Measurements from ENCODE around the gene LMTK2.

The LMTK2 gene

DNA sequence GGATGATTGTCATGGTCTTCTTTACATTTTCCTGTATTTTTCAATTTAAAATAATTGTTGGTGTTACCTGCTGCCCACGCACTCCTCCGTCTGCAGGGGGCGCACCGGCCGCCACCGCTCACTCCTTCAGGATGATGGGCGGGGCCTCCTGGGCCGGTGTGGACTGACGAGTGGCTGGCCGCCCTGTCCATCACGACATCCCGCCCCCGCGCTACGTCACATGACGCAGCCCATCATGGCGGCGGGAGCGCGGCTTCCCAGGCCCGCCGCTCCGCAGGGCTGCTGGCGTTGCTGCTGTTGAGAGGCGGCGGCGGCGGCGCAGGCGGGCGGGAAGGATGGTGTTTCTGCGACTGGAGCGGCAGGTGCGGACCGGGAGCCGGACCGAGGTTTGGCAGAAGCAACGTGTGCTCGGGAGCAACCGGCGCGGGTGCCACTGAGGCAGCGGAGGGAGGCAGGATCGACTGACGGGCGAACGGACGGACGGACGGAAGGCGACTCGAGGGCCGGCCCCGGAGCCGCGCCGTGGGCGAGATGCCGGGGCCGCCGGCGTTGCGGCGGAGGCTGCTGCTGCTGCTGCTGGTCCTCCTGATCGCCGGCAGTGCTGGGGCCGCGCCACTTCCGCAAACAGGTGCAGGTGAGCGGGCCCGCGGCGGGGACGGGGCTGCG, at the start of gene LMTK2:
TSS of gene LMTK2 (plus strand) at position 216 of the 666 bp plus-strand sequence. CDS start at position 532, 316 bp downstream.
- peak; percentile 39 for DNase-seq

DNA sequence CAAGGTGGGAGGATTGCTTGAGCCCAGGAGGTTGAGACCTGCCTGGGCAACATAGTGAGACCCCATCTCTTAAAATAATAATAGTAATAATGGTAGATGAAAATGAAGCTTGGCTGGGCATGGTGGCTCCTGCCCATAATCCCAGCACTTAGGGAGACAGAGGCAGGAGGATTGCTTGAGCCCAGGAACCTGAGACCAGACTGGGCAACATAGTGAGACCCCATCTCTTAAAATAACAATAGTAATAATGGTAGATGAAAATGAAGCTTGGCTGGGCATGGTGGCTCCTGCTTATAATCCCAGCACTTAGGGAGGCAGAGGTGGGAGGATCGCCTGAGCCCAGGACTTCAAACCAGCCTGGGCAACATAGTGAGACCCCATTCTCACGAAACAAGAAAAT, 49.5 kb upstream of the LMTK2 start:
- no peak for DNase-seq

DNA sequence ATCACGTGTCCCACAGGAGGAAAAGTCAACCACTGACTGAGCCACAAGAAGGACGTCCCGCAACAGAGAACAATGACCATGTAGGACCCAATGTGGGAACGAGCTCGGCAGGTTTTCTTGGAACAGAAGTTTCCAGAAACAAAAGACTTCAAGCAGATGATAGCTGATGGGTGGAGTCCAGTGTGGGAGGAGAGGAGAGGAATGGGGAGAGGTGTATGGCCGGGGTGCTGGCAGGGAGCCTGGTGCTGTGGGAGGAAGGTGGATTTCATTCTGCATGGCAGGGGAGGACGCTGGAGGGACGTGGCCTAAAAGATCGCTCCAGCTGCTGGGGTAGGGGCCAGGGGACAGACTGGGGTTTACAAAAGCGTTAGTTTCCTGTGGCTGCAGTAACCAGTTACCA, 48.5 kb upstream of the LMTK2 start:
- no peak for DNase-seq

DNA sequence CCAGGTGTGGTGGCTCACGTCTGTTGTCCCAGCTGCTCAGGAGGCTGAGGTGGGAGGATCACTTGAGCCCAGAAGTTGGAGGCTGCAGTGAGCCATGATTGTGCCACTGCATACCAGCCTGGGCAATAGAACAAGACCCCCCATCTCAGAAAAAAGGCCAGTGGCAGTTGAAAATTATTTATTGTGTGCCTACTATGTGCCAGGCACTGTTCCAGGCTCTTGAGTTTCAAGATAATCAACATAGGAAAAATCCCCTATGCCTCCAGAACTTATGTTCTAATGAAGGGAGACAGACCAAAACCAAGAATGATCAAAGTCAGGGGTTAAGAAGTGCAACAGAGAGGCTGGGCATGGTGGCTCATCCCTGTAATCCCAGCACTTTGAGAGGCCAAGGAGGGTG, 42.4 kb upstream of the LMTK2 start:
- DNase-seq, result no peak

DNA sequence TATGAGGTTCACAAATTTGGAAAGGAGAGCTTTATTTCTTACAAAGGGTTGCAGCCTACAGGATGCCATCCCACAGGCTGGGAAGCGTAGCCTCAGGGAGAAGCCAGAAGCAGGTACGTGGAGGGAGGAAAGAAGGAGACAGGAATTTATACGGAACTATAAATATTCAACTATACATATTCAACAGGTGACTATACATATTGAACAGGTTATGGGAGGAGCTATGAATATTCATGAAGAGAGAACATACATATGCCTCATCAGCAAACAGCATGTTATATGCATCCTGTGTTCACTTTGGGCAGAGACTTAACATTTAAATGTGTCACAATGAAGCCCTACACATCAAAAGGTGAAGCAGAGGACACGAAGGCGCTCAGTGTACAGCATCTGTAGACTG, 40.5 kb upstream of the LMTK2 start:
- DNase-seq, result no peak

DNA sequence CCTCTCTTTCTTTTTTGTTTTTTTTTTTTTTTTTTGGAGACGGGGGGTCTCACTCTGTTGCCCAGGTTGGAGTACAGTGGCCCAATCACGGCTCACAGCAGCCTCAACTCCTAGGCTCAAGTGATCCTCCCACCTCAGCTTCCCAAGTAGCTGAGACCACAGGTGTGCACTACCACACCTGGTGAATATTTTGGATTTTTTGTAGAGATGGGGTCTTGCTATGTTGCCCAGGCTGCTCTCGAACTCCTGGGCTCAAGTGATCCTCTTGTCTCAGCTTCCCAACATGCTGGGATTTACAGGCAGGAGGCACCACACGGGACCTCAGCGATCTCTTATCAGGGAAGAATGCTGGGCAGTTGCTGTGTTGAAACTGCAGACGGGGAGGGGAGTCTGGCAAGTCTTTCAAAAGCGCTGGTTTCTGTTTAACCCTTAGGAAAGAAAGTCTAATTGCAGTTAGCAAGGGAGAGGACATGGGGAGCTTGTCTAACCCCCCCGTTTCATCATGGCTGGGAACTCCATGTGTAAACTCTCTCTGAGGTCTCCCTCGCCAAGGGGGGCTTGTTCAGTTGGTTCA, 39.6 kb upstream of the LMTK2 start:
- DNase-seq, result no peak

DNA sequence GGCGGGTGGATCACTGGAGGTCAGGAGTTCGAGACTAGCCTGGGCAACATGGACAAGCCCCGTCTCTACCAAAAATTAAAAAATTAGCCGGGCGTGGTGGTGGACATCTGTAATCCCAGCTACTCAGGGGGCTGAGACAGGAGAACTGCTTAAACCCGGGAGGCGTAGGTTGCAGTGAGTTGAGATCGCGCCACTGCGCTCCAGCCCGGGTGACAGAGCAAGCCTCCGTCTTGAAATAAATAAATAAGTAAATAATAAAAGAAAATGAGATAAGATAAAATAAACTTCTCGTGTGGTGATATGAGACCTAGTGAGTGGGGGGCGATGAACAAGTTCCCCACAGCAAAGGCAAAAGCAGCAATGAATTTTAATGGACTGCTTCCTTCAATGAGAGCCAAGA, 33.6 kb upstream of the LMTK2 start:
- no peak for DNase-seq

DNA sequence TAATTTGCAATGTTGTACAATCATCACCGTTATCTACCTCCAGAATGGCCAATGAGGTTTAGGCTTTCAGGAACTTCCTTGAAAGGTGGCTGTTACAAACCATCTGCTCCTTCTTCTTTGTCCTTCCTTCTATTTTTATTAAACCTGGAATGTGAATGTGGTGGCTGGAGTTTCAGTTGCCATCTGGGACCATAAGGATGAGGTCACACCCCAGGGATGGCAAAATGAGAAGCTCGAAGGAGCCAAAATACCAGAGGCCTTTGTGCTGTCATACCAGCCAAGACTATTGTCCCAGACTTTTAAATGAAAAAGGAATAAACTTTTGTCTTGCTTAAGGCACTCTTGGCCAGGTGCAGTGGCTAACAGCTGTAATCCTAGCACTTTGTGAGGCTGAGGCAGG, 30.9 kb upstream of the LMTK2 start:
- DNase-seq, result no peak

DNA sequence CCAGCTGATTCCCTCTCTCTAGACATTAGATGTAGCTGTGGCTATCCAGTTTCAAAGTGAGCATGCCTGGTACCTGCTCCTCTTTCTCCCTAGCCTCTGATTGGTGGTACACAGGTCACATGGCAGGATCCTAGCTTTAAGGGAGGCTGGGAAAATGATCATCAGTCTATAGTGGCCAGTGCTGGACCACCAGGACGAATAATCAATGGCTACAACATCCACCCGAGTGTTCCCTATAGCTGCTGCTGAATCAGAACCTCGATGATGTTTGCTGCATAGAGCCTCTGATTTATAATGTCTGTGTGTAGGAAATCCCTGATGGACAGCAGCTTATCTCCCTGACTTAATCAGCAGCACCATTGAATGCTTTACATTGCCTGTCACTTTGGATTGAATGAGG, 28.9 kb upstream of the LMTK2 start:
- DNase-seq, result no peak

DNA sequence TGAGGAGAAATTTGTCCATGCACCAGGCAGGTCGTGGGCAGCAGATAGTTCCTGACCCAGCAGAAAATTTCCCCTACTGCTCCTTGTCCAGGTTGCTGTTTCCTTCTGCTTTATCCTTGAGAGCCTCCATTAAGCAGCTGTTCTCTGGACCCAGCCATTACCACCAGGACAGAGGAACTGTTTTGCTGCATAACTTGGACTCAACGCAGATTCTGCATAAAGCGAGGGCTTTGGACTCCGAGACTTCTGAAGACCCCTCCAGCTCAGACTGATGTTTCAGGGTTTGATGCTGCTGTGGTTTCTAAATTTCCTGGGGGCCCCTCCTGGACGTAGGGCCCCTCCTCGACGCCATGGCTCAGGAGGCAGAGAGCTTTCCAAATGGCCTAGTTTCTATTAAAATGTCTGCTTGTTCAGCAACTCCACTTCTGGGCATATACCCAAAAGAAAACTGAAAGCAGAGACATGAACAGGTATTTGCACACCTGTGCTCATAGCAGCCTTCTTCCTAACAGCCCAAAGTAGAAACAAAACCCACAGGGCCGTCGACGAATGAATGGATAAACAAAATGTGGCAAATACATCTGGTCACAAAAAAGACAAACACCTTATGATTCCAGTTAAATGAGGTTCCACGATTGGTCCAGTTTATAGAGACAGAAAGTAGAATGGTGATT, 28.3 kb upstream of the LMTK2 start:
- no peak for DNase-seq

DNA sequence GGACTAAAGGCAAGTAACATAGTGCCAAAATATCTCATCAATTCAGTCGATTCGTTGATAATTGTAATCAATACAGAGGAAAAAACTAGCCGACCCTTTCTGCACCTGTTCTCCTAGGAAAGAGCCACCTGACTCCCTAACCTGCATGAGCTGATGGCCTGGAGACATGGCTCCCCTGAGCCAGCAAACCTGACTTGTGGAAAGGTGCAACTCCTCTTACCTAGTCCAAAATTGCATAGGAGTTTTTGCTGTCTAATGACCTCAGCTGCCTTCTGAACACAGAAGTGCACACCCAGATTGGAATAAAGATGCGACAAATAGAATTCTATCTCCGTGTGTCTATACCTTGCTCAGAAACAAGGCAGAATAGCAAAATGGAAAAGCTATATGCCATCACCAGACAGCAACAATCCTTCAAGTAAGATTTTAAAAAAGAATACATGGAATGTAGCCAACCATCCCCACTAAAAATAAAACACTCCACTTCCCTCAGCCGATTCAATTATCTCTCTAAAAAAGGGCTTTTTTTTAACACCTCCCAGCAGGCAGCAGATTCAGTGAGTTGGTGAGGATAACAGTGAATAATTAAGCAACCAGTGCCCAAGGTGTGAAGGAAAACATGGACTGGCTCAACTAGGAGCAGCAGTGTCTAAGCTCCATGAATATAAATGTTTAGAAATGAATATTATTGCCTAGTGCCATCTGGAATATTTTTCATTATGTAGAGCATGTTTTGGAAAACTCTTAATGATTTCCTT, 26.6 kb upstream of the LMTK2 start:
- DNase-seq, result no peak

DNA sequence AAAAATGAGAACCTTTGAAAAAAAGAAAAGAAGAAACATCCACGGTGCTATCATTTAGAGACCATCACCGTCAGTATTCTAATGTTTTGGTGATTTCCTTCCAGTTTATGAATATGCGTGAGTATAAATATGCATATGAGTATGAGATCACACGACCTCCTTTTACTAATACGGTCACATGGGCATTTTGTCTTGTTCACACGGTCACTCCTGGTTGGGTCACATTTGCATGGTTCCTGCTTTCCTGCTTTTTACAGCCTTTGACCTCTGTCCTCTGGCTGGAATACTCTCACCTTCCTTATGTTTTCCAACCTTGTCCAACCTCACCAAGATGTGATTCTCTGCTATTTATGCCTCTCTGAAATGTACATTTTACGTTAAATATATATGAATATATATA, 25.3 kb upstream of the LMTK2 start:
- no peak for DNase-seq

DNA sequence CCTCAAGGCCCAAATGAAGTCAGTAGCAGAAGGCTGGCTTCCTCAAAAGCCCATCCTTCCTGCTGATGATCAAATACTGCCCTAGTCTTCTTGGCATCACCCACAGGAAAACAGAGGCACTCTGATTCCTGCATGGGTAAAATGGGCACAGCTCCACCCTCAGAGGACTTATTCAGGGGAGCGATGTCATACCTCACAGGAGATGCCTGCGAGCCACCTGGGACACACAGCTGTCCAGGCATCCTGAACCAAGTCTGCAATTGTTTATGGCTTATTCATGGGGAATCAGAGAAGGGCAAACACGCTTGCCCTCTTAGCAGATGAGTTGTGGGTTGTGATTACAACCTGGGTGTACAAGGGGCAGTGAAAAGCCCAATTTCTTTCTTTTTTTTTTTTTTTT, 22.0 kb upstream of the LMTK2 start:
- no peak for DNase-seq

DNA sequence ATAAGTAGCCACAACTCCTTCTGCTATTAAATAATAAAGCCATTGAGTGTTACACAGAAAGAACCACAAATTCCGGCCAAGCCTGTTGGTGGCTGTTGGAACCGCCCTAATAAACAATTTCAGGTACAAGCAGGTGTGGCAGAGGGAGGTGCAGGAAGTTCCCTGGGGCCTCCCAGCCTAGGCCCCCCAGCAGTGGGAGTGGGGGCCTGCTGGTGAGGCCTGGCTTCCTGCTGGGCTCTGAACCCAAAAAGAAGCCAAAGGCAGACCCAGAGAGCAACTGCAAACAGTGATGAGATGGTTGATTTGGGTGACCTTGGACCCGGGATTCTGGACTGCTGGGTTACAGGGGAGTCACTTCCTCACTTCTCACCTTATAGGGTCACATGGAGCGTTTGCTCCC, 21.0 kb upstream of the LMTK2 start:
- no peak for DNase-seq

DNA sequence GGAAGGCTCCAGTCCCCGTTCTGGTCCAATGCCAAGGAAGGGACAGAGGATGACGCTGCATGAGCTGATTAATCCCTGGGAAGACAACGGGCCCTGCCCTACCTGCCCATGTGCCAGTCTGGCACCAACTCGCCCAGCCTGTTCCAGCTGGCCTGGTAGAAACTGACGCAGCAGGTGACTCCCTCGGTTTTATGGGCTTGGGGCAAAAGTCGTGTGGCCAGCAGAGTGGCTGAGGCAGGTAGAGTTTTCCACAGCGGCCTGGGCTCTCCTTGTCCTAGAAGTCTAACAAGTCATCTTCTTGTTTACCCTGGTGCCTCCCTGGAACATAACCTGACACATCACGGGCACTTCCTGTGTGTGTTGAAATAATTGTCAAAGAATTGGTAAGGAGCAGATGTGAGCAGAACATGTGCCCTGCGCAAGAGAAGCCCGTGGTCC, 20.4 kb upstream of the LMTK2 start:
- DNase-seq, result no peak

DNA sequence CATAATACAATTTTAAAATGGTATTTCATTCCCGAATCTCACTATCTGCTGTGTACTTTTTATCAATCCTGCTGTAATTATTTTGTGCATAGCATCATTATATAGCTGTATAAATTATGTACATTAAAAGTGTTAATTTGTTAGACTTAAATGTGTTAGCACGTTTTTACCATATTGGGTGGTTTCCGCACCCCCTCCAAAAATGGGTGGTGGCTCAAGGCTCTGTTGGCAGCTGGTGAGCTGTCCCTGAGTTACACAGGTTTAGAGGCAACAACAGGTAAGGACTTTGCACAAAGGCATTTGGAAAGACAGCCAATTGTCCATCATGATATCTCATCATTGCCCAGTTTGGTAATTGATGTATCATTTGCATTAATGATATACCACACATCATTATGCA, 18.6 kb upstream of the LMTK2 start:
- no peak for DNase-seq

DNA sequence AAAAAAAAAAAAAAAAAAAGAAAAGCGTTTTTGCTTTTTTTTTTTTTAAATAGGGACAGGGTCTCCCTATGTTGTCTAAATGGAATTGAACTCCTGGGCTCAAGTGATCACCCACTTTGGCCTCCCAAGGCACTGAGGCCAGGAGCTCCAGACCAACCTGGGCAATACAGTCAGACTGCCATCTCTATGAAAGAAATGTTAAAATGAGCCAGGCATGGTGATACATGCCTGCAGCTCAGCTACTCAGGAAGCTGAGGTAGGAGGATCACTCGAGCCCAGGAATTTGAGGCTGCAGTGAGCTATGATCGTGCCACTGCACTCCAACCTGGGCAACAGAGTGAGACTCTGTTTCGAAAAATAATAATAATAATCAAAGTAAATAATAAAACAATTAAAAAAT, 16.5 kb upstream of the LMTK2 start:
- DNase-seq, result no peak

DNA sequence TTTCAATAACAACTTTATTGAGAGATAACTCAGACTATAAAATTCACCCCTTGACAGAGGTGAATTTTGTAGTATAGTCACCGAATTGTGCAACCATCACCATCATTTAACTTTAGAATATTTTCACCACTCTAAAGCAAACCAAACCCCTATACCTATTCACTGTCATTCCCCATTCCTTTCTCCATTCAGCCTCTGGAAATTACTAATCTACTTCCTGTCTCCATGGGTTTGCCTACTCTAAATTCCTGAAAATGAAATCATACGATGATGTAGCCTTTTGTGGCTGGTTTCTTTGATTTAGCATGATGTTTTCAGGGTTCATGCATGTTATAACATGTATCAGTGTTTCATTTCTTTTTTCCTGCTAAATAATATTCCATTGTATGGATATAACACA, 15.6 kb upstream of the LMTK2 start:
- DNase-seq, result no peak

DNA sequence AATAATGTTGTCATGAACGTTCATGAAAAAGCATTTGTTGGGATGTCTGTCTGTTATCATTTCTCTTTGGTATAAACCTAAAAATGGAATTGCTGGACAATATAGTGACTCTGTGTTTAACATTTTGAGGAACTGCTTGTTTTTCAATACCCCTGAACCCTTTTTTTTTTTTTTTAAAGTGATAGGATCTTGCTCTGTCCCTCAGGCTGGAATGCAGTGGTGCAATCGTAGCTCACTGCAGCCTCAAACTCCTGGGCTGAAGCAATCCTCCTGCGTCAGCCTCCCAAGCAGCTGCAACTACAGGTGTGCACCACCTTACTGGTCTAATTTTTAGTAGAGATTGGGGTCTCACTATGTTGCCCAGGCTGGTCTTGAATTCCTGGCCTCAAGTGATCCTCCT, 15.1 kb upstream of the LMTK2 start:
- no peak for DNase-seq

DNA sequence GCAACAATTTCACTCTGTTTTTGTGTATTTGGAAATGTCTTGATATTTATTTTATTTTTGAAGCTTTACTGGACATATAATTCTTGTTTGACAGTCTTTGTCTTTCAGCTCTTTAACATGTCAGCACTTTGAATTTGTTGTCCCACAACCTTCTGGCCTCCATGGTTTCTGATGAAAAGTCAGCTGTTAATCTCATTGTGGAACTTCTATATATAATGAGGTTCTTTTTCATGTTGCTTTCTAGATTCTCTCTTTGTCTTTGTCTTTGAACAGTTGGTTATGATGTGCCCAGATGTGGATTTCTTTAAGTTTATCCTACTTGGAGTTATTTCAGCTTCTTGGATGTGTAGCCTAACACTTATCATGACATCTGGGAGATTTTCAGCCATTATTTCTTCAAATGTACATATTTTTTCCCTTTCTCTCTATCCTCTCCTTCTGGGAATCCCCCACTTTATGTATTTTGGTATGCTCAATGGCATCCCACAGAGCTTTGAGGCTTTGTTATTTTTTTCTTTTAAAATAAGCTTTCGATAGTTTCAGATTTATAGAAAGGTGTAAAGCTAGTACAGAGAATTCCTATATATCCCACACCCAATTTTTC, 9.5 kb upstream of the LMTK2 start:
- no peak for DNase-seq

DNA sequence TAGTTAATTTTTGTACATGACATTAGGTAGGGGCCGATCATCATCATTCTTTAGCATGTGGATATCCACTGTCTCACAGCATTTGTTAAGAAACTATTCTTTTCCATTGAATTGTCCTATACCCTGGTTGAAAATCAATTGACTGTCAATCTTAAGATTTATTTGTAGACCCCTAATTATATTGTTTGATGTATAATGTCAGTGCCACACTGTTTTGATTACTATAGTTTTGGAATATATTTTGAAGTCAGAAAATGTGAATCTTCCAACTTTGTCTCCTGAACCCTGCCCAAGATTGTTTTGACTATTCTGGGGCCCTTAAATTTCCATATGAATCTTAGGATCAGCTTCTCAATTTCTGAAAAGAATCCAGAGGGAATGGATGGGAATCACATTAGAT, 6.6 kb upstream of the LMTK2 start:
- DNase-seq, result no peak

DNA sequence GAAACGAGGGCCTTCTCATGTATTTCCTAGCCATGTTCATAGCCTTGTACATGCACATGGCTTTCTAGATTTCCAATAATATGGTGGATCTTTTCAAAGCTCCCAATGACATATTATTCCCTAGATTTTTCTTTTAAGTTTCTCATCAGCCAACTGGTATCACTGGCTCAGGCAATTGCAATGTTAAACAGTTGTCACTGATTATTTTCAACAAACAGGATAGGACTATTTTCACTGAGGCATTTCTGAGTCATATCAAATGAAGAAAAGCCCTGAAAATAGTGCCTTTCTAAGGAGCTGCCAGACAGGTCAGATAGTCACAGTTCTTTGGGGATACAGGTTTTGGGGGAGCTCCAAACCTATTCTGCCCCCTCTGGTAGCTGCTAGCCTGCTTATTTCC, 4.5 kb upstream of the LMTK2 start:
- no peak for DNase-seq

DNA sequence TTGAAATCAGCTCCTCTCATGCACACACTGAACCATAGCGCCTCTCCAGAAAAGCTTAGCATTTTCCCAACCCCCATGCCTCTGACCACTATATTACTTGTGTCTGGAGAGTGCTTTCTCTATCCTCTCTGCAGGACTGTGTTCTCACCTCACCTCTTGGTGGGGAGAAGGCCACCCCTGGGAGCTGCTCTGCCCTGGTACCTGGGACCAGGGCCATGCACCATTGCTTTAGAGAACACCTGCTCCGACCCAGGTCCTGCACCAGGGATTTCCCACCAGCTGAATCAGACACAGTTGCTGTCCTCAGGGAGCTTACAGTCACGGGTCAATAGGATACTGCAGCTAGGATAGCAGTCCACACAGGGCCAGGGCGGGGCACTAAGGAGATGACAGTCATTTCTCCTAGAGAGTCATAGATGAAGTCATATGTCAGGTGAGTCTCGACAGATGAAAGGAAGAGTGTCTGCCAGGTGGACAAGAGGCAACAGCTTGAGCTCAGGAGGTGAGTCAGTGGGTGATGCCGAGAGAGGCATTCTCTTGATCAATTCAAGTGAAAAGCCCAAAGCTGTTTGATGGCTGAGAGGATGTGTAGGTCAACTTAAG, 619 bp upstream of the LMTK2 start:
- no peak for DNase-seq

Data from SHP77 treated with DMSO at 0.1 percent for 48 hours (cell line).